ENCODE measurements around the gene PDE6G.
A peak's percentile ranks its signal among the peaks of the same experiment; 100 is the strongest.

PDE6G gene

GRCh38 chr17:81662002-81662401 is 5.7 kb upstream of the PDE6G start:
- no peak for DNase-seq (ENCODE audit: low read depth, low spot score)

- DNase-seq (ENCODE audit: low read depth, low spot score): no peak
These were observed 4.1 kb upstream of the PDE6G start for GRCh38 chr17:81660441-81660840.

GRCh38 chr17:81659038-81659437 is 2.7 kb upstream of the PDE6G start:
- DNase-seq (ENCODE audit: low read depth, low spot score): no peak

GRCh38 chr17:81656835-81657234 is 493 bp upstream of the PDE6G start:
- DNase-seq (ENCODE audit: low read depth, low spot score): no peak

GRCh38 chr17:81655378-81656117 is 794 bp downstream of the PDE6G start:
- DNase-seq (ENCODE audit: low read depth, low spot score): no peak

- DNase-seq (ENCODE audit: low read depth, low spot score): no peak
These were observed 3.2 kb downstream of the PDE6G start for GRCh38 chr17:81652906-81653771.

GRCh38 chr17:81651692-81652091 is 4.7 kb downstream of the PDE6G start:
- no peak for DNase-seq (ENCODE audit: low read depth, low spot score)

- no peak for DNase-seq (ENCODE audit: low read depth, low spot score)
These were observed 5.4 kb downstream of the PDE6G start for GRCh38 chr17:81650951-81651350.

GRCh38 chr17:81648707-81649085 is 7.6 kb downstream of the PDE6G start:
- no peak for DNase-seq (ENCODE audit: low read depth, low spot score)

- no peak for DNase-seq (ENCODE audit: low read depth, low spot score)
These were observed 8.2 kb downstream of the PDE6G start for GRCh38 chr17:81648013-81648706.

- no peak for DNase-seq (ENCODE audit: low read depth, low spot score)
These were observed 8.7 kb downstream of the PDE6G start for GRCh38 chr17:81647640-81648012.

GRCh38 chr17:81646869-81647600 is 9.3 kb downstream of the PDE6G start:
- DNase-seq (ENCODE audit: low read depth, low spot score): no peak

- DNase-seq (ENCODE audit: low read depth, low spot score): no peak
These were observed 11.1 kb downstream of the PDE6G start for GRCh38 chr17:81644976-81645952.

GRCh38 chr17:81644496-81644895 is 11.8 kb downstream of the PDE6G start:
- DNase-seq (ENCODE audit: low read depth, low spot score): no peak

GRCh38 chr17:81641825-81642489 is 14.4 kb downstream of the PDE6G start:
- no peak for DNase-seq (ENCODE audit: low read depth, low spot score)

- DNase-seq (ENCODE audit: low read depth, low spot score): no peak
These were observed 16.3 kb downstream of the PDE6G start for GRCh38 chr17:81640011-81640410.

- no peak for DNase-seq (ENCODE audit: low read depth, low spot score)
These were observed 17.7 kb downstream of the PDE6G start for GRCh38 chr17:81638683-81639082.

GRCh38 chr17:81636505-81637288 is 19.6 kb downstream of the PDE6G start, which contains the start of the genes NPLOC4 and TSPAN10:
NPLOC4 (minus strand) TSS chr17:81637112; CDS start chr17:81636930, 182 bp downstream.
TSPAN10 (plus strand) TSS chr17:81637196; CDS start chr17:81642413, 5,217 bp downstream.
- peak; percentile 59 for DNase-seq (ENCODE audit: low read depth, low spot score)

- DNase-seq (ENCODE audit: low read depth, low spot score): no peak
These were observed 20.3 kb downstream of the PDE6G start for GRCh38 chr17:81635973-81636504.
